ENCODE measurements around the gene UBAP1L.
A peak's percentile ranks its signal among the peaks of the same experiment; 100 is the strongest.

The UBAP1L gene

GRCh38 chr15:65101411-65101890, 13.5 kb downstream of the UBAP1L start:
- TF ChIP-seq REST (IDR thresholded peaks at IDR 0.05; ENCODE audit: low read depth) (no peak), RAD21 (IDR thresholded peaks at IDR 0.05; ENCODE audit: low read depth) (peak; percentile 81)

- TF ChIP-seq CEBPB (IDR thresholded peaks at IDR 0.05) (no peak), EP300 (IDR thresholded peaks at IDR 0.05; ENCODE audit: borderline replicate concordance) (no peak), TCF12 (IDR thresholded peaks at IDR 0.05; ENCODE audit: low read depth) (no peak), USF1 (IDR thresholded peaks at IDR 0.05) (no peak), YY1 (IDR thresholded peaks at IDR 0.05; ENCODE audit: low read depth) (no peak), CREB1 (IDR thresholded peaks at IDR 0.05; ENCODE audit: low read depth) (no peak), TAF1 (IDR thresholded peaks at IDR 0.05; ENCODE audit: low read depth) (no peak), EGR1 (IDR thresholded peaks at IDR 0.05) (no peak)
Observed at GRCh38 chr15:65100442-65100841, 14.6 kb downstream of the UBAP1L start.

GRCh38 chr15:65099336-65099735, 15.7 kb downstream of the UBAP1L start:
- TF ChIP-seq CEBPB (IDR thresholded peaks at IDR 0.05) (no peak), FOXM1 (IDR thresholded peaks at IDR 0.05; ENCODE audit: borderline replicate concordance, low read depth) (no peak), ZBTB7A (IDR thresholded peaks at IDR 0.05; ENCODE audit: low read depth) (no peak), TCF12 (IDR thresholded peaks at IDR 0.05; ENCODE audit: low read depth) (no peak), USF1 (IDR thresholded peaks at IDR 0.05) (no peak), TAF1 (IDR thresholded peaks at IDR 0.05; ENCODE audit: low read depth) (no peak), MAX (IDR thresholded peaks at IDR 0.05) (no peak), NFIC (IDR thresholded peaks at IDR 0.05) (no peak), CREB1 (IDR thresholded peaks at IDR 0.05; ENCODE audit: low read depth) (no peak)

GRCh38 chr15:65097651-65098263, 17.2 kb downstream of the UBAP1L start:
- no peak for TF ChIP-seq TCF12 (IDR thresholded peaks at IDR 0.05; ENCODE audit: low read depth)
- TF ChIP-seq ZBTB7A (IDR thresholded peaks at IDR 0.05; ENCODE audit: low read depth): no peak
- no peak for TF ChIP-seq USF1 (IDR thresholded peaks at IDR 0.05)
- no peak for TF ChIP-seq TEAD4 (IDR thresholded peaks at IDR 0.05)
- TF ChIP-seq MAX (IDR thresholded peaks at IDR 0.05): no peak
- TF ChIP-seq NFIC (IDR thresholded peaks at IDR 0.05): no peak
- TF ChIP-seq RAD21 (IDR thresholded peaks at IDR 0.05; ENCODE audit: low read depth): no peak
- TF ChIP-seq REST (IDR thresholded peaks at IDR 0.05; ENCODE audit: low read depth): no peak
- TF ChIP-seq CEBPB (IDR thresholded peaks at IDR 0.05): no peak
- no peak for TF ChIP-seq YY1 (IDR thresholded peaks at IDR 0.05; ENCODE audit: low read depth)
- no peak for TF ChIP-seq FOXM1 (IDR thresholded peaks at IDR 0.05; ENCODE audit: borderline replicate concordance, low read depth)
- TF ChIP-seq TAF1 (IDR thresholded peaks at IDR 0.05; ENCODE audit: low read depth): no peak
- TF ChIP-seq EP300 (IDR thresholded peaks at IDR 0.05; ENCODE audit: borderline replicate concordance): no peak
- TF ChIP-seq EGR1 (IDR thresholded peaks at IDR 0.05): no peak
- no peak for TF ChIP-seq CREB1 (IDR thresholded peaks at IDR 0.05; ENCODE audit: low read depth)

- TF ChIP-seq CREB1 (IDR thresholded peaks at IDR 0.05; ENCODE audit: low read depth): no peak
- TF ChIP-seq EGR1 (IDR thresholded peaks at IDR 0.05): no peak
- no peak for TF ChIP-seq EP300 (IDR thresholded peaks at IDR 0.05; ENCODE audit: borderline replicate concordance)
- TF ChIP-seq TAF1 (IDR thresholded peaks at IDR 0.05; ENCODE audit: low read depth): no peak
- no peak for TF ChIP-seq TEAD4 (IDR thresholded peaks at IDR 0.05)
- no peak for TF ChIP-seq MAX (IDR thresholded peaks at IDR 0.05)
- TF ChIP-seq NFIC (IDR thresholded peaks at IDR 0.05): no peak
- TF ChIP-seq FOXM1 (IDR thresholded peaks at IDR 0.05; ENCODE audit: borderline replicate concordance, low read depth): no peak
- TF ChIP-seq ZBTB7A (IDR thresholded peaks at IDR 0.05; ENCODE audit: low read depth): no peak
- no peak for TF ChIP-seq REST (IDR thresholded peaks at IDR 0.05; ENCODE audit: low read depth)
- TF ChIP-seq TCF12 (IDR thresholded peaks at IDR 0.05; ENCODE audit: low read depth): no peak
- TF ChIP-seq YY1 (IDR thresholded peaks at IDR 0.05; ENCODE audit: low read depth): no peak
- TF ChIP-seq USF1 (IDR thresholded peaks at IDR 0.05): no peak
Observed at GRCh38 chr15:65096481-65097385, 18.3 kb downstream of the UBAP1L start.
